Lower leg skin (tissue), 3 donors: Measurements from ENCODE around the gene ASGR1.

ENCODE experiments used
- POLR2A ChIP-seq, 2 donors: fragments of 450-650 bp; IDR thresholded peaks; one replicate each; pipeline ENCODE4 v1.6.1; 2016 to 2017; ENCODE audit warnings: antibody characterized with exemption in 2 of 2, mild to moderate bottlenecking in 1 of 2, moderate library complexity in 1 of 2
- TF ChIP-seq, protein P1 (sequence below), 3 donors: fragments of 450-650 bp; IDR thresholded peaks; one replicate each; pipeline ENCODE4 v1.5.1; 2016; ENCODE audit warnings: antibody characterized with exemption in 3 of 3, mild to moderate bottlenecking in 3 of 3, moderate library complexity in 2 of 3

GRCh38 chr17:7139400-7139799, 39.8 kb downstream of the ASGR1 start:
- TF ChIP-seq, protein P1, sequence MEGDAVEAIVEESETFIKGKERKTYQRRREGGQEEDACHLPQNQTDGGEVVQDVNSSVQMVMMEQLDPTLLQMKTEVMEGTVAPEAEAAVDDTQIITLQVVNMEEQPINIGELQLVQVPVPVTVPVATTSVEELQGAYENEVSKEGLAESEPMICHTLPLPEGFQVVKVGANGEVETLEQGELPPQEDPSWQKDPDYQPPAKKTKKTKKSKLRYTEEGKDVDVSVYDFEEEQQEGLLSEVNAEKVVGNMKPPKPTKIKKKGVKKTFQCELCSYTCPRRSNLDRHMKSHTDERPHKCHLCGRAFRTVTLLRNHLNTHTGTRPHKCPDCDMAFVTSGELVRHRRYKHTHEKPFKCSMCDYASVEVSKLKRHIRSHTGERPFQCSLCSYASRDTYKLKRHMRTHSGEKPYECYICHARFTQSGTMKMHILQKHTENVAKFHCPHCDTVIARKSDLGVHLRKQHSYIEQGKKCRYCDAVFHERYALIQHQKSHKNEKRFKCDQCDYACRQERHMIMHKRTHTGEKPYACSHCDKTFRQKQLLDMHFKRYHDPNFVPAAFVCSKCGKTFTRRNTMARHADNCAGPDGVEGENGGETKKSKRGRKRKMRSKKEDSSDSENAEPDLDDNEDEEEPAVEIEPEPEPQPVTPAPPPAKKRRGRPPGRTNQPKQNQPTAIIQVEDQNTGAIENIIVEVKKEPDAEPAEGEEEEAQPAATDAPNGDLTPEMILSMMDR (IDR thresholded peaks at IDR 0.05), result no peak
- TF ChIP-seq POLR2A (IDR thresholded peaks at IDR 0.05), result no peak
